ENCODE measurements around the gene EYA4.

The EYA4 gene

GRCh38 chr6:133432021-133432989 is 191.1 kb downstream of the EYA4 start:
- Mint-ChIP-seq H3K4me3 (no peak overlapping the region), H3K4me1 (no peaks in the 10 kb centered on the region), H3K36me3 (ENCODE audit: low read depth) (no peaks in the 10 kb centered on the region), H3K27me3 (no peaks in the 10 kb centered on the region), H3K27ac (no peak overlapping the region), H3K9me3 (peaks cover 4% of the 10 kb centered on the region)
- no peak for ATAC-seq
- DNase-seq: no peak

- Mint-ChIP-seq H3K27ac (no peak overlapping the region), H3K36me3 (ENCODE audit: low read depth) (no peaks in the 10 kb centered on the region), H3K27me3 (peaks cover 3% of the 10 kb centered on the region), H3K9me3 (no peaks in the 10 kb centered on the region), H3K4me1 (no peaks in the 10 kb centered on the region), H3K4me3 (no peak overlapping the region)
- DNase-seq (no peak), ATAC-seq (no peak)
Measured at GRCh38 chr6:133435065-133435728, 194.0 kb downstream of the EYA4 start.

GRCh38 chr6:133436652-133437051 is 195.5 kb downstream of the EYA4 start:
- H3K4me3 Mint-ChIP-seq: no peak overlapping the region
- ATAC-seq (no peak), DNase-seq (no peak)
- no peaks in the 10 kb centered on the region for H3K36me3 Mint-ChIP-seq (ENCODE audit: low read depth)
- no peak overlapping the region for H3K27ac Mint-ChIP-seq
- peaks cover 3% of the 10 kb centered on the region for H3K27me3 Mint-ChIP-seq
- H3K4me1 Mint-ChIP-seq: no peaks in the 10 kb centered on the region
- no peaks in the 10 kb centered on the region for H3K9me3 Mint-ChIP-seq

- ATAC-seq (no peak), DNase-seq (no peak)
- Mint-ChIP-seq H3K36me3 (ENCODE audit: low read depth) (no peaks in the 10 kb centered on the region), H3K4me3 (no peak overlapping the region), H3K27ac (no peak overlapping the region), H3K9me3 (no peaks in the 10 kb centered on the region), H3K27me3 (peaks cover 3% of the 10 kb centered on the region), H3K4me1 (no peaks in the 10 kb centered on the region)
Measured at GRCh38 chr6:133441491-133441890, 200.3 kb downstream of the EYA4 start.

- H3K4me3 Mint-ChIP-seq: no peak overlapping the region
- no peaks in the 10 kb centered on the region for H3K36me3 Mint-ChIP-seq (ENCODE audit: low read depth)
- no peaks in the 10 kb centered on the region for H3K9me3 Mint-ChIP-seq
- no peaks in the 10 kb centered on the region for H3K4me1 Mint-ChIP-seq
- DNase-seq: no peak
- ATAC-seq: no peak
- H3K27me3 Mint-ChIP-seq: no peaks in the 10 kb centered on the region
- H3K27ac Mint-ChIP-seq: no peak overlapping the region
Measured at GRCh38 chr6:133446789-133447188, 205.6 kb downstream of the EYA4 start.

GRCh38 chr6:133447924-133448323 is 206.8 kb downstream of the EYA4 start:
- Mint-ChIP-seq H3K4me3 (no peak overlapping the region), H3K4me1 (no peaks in the 10 kb centered on the region), H3K9me3 (no peaks in the 10 kb centered on the region), H3K36me3 (ENCODE audit: low read depth) (no peaks in the 10 kb centered on the region), H3K27ac (no peak overlapping the region), H3K27me3 (no peaks in the 10 kb centered on the region)
- DNase-seq (no peak), ATAC-seq (no peak)

- H3K36me3 Mint-ChIP-seq (ENCODE audit: low read depth): no peaks in the 10 kb centered on the region
- no peak for DNase-seq
- no peaks in the 10 kb centered on the region for H3K27me3 Mint-ChIP-seq
- H3K4me3 Mint-ChIP-seq: no peak overlapping the region
- H3K9me3 Mint-ChIP-seq: no peaks in the 10 kb centered on the region
- H3K27ac Mint-ChIP-seq: no peak overlapping the region
- H3K4me1 Mint-ChIP-seq: no peaks in the 10 kb centered on the region
- no peak for ATAC-seq
Measured at GRCh38 chr6:133456439-133456838, 215.3 kb downstream of the EYA4 start.

- no peaks in the 10 kb centered on the region for H3K27me3 Mint-ChIP-seq
- no peaks in the 10 kb centered on the region for H3K4me1 Mint-ChIP-seq
- no peaks in the 10 kb centered on the region for H3K36me3 Mint-ChIP-seq (ENCODE audit: low read depth)
- no peak for ATAC-seq
- no peak overlapping the region for H3K4me3 Mint-ChIP-seq
- no peak for DNase-seq
- H3K27ac Mint-ChIP-seq: no peak overlapping the region
- H3K9me3 Mint-ChIP-seq: no peaks in the 10 kb centered on the region
Measured at GRCh38 chr6:133456944-133457343, 215.8 kb downstream of the EYA4 start.

GRCh38 chr6:133460101-133460500 is 218.9 kb downstream of the EYA4 start:
- Mint-ChIP-seq H3K9me3 (no peaks in the 10 kb centered on the region), H3K4me3 (no peak overlapping the region), H3K27ac (no peak overlapping the region), H3K36me3 (ENCODE audit: low read depth) (no peaks in the 10 kb centered on the region), H3K27me3 (no peaks in the 10 kb centered on the region), H3K4me1 (no peaks in the 10 kb centered on the region)
- ATAC-seq: no peak
- DNase-seq: no peak

GRCh38 chr6:133463790-133464189 is 222.6 kb downstream of the EYA4 start:
- H3K27me3 Mint-ChIP-seq: peaks cover 5% of the 10 kb centered on the region
- no peak overlapping the region for H3K4me3 Mint-ChIP-seq
- ATAC-seq (no peak), DNase-seq (no peak)
- H3K36me3 Mint-ChIP-seq (ENCODE audit: low read depth): no peaks in the 10 kb centered on the region
- no peak overlapping the region for H3K27ac Mint-ChIP-seq
- no peaks in the 10 kb centered on the region for H3K4me1 Mint-ChIP-seq
- H3K9me3 Mint-ChIP-seq: no peaks in the 10 kb centered on the region

- Mint-ChIP-seq H3K36me3 (ENCODE audit: low read depth) (no peaks in the 10 kb centered on the region), H3K27ac (no peak overlapping the region), H3K27me3 (peaks cover 5% of the 10 kb centered on the region), H3K9me3 (no peaks in the 10 kb centered on the region), H3K4me3 (no peak overlapping the region), H3K4me1 (no peaks in the 10 kb centered on the region)
- no peak for DNase-seq
- no peak for ATAC-seq
Measured at GRCh38 chr6:133466680-133467079, 225.5 kb downstream of the EYA4 start.

GRCh38 chr6:133467231-133467981 is 226.2 kb downstream of the EYA4 start:
- Mint-ChIP-seq H3K9me3 (no peaks in the 10 kb centered on the region), H3K4me3 (no peak overlapping the region), H3K36me3 (ENCODE audit: low read depth) (no peaks in the 10 kb centered on the region), H3K27ac (no peak overlapping the region), H3K4me1 (no peaks in the 10 kb centered on the region), H3K27me3 (peaks cover 5% of the 10 kb centered on the region)
- no peak for DNase-seq
- ATAC-seq: no peak

- H3K36me3 Mint-ChIP-seq (ENCODE audit: low read depth): no peaks in the 10 kb centered on the region
- no peak for ATAC-seq
- no peak for DNase-seq
- H3K9me3 Mint-ChIP-seq: no peaks in the 10 kb centered on the region
- no peak overlapping the region for H3K4me3 Mint-ChIP-seq
- peaks cover 5% of the 10 kb centered on the region for H3K27me3 Mint-ChIP-seq
- H3K27ac Mint-ChIP-seq: no peak overlapping the region
- no peaks in the 10 kb centered on the region for H3K4me1 Mint-ChIP-seq
Measured at GRCh38 chr6:133467982-133468380, 226.8 kb downstream of the EYA4 start.

GRCh38 chr6:133468591-133468990 is 227.4 kb downstream of the EYA4 start:
- Mint-ChIP-seq H3K27me3 (peaks cover 5% of the 10 kb centered on the region), H3K4me1 (no peaks in the 10 kb centered on the region), H3K27ac (no peak overlapping the region), H3K4me3 (no peak overlapping the region), H3K36me3 (ENCODE audit: low read depth) (no peaks in the 10 kb centered on the region), H3K9me3 (no peaks in the 10 kb centered on the region)
- DNase-seq (no peak), ATAC-seq (no peak)

GRCh38 chr6:133474516-133474915 is 233.4 kb downstream of the EYA4 start:
- H3K4me1 Mint-ChIP-seq: no peaks in the 10 kb centered on the region
- H3K27ac Mint-ChIP-seq: no peak overlapping the region
- H3K36me3 Mint-ChIP-seq (ENCODE audit: low read depth): no peaks in the 10 kb centered on the region
- H3K4me3 Mint-ChIP-seq: no peak overlapping the region
- no peaks in the 10 kb centered on the region for H3K9me3 Mint-ChIP-seq
- DNase-seq (no peak), ATAC-seq (no peak)
- no peaks in the 10 kb centered on the region for H3K27me3 Mint-ChIP-seq
